AG09319 (cell line): Measurements from ENCODE around the gene SV2C.

Experiments
- DNase-seq: peaks from one replicate; pipeline ENCODE4 v3.0.0-alpha.2; 2010; ENCODE audit warnings: low read depth; ENCODE audit errors: extremely low read depth
- CTCF ChIP-seq: IDR thresholded peaks from 2 replicates; pipeline ENCODE4 v1.5.1; 2011; ENCODE audit warnings: low read depth, mild to moderate bottlenecking, inconsistent platforms, low read length, moderate library complexity

The SV2C gene

GRCh38 chr5:76134646-76135045 is 51.5 kb downstream of the SV2C start:
- TF ChIP-seq CTCF = no peak
- DNase-seq = no peak

- TF ChIP-seq CTCF = no peak
- DNase-seq = no peak
Measured at GRCh38 chr5:76137887-76138542, 54.8 kb downstream of the SV2C start.

GRCh38 chr5:76143884-76144283 is 60.7 kb downstream of the SV2C start:
- DNase-seq = no peak

GRCh38 chr5:76144513-76145274 is 61.5 kb downstream of the SV2C start:
- no peak for DNase-seq
- no peak for TF ChIP-seq CTCF

More at GRCh38 chr5:76143884-76144283, 60.7 kb downstream of the SV2C start:
- no peak for TF ChIP-seq CTCF

- no peak for TF ChIP-seq CTCF
Measured at GRCh38 chr5:76145945-76146344, 62.8 kb downstream of the SV2C start.

GRCh38 chr5:76149636-76150035 is 66.5 kb downstream of the SV2C start:
- no peak for TF ChIP-seq CTCF
- no peak for DNase-seq

More at GRCh38 chr5:76145945-76146344, 62.8 kb downstream of the SV2C start:
- no peak for DNase-seq

- no peak for TF ChIP-seq CTCF
- no peak for DNase-seq
Measured at GRCh38 chr5:76152161-76152560, 69.0 kb downstream of the SV2C start.
